ENCODE results near the gene FBF1. TPM values are rescaled to one million over a fixed set of nuclear protein-coding genes. Genes with fewer than 3 reads are reported as not detected.
A peak's percentile ranks its signal among the peaks of the same experiment; 100 is the strongest.

Gene FBF1
- total and polyA plus RNA-seq, 2 donors (not counting 3 experiments of a cell fraction or from before 2014, with no cell fraction given) = 4.9 to 9.4 TPM

DNA sequence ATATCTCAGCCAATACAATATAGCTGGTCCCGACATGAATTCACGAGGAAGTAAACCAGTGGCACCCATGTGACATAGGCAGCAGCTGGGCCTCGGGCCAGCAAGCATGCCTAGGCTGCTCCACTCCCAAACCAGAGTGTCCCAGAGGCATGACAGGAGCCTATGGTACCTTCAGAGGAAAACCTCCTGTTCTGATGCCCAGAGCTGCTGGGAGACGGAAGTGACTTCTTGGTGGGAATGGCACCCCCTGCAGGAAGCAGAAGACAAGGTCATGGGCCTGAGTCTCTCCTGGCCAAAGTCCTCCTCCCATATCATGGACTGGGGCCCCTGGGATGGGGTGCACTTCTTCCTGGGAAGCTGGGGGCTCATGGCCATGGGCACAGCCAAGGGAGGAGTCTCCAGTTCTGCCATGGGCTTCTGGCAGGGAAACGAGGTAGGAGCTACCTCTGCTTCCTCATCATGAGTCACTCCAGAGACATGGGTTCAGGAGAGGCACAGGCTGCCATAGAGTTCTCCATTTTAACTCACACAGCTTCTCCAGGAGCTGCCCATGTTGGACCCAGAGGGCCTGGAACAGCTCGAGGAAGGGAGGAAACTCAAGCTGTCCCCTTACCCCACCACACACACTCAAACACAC is 13.4 kb downstream of the FBF1 start:
- Histone ChIP-seq H3K9ac (replicated peaks; ENCODE audit: extremely low read depth, insufficient read depth, low read length) (no peak overlapping the region), H2AFZ (ENCODE audit: low read depth, low read length) (no peak overlapping the region), H4K20me1 (replicated peaks; ENCODE audit: control insufficient read depth, extremely low read depth, insufficient read depth, low read length) (no peaks in the 10 kb centered on the region), H3K36me3 (ENCODE audit: control insufficient read depth in 2 of 2, extremely low read depth in 1 of 2, insufficient read depth in 2 of 2, low read length in 2 of 2) (no peaks in the 10 kb centered on the region), H3K9me1 (replicated peaks; ENCODE audit: control insufficient read depth, extremely low read depth, insufficient read depth, low read length) (no peaks in the 10 kb centered on the region), H3K79me2 (ENCODE audit: control insufficient read depth, insufficient read depth, low read length) (no peaks in the 10 kb centered on the region), H3K4me1 (ENCODE audit: control insufficient read depth, extremely low read depth, insufficient read depth, low read length) (no peaks in the 10 kb centered on the region), H3K27me3 (ENCODE audit: control insufficient read depth in 2 of 2, insufficient read depth in 2 of 2, low read length in 2 of 2) (no peaks in the 10 kb centered on the region), H3K4me3 (replicated peaks in 1 of 3; ENCODE audit: insufficient read depth in 1 of 3, low read depth in 1 of 3, low read length in 3 of 3) (no peak overlapping the region), H3K4me2 (ENCODE audit: insufficient read depth, low read length) (no peak overlapping the region), H3K9me3 (replicated peaks; ENCODE audit: control insufficient read depth, insufficient read depth, low read length) (no peaks in the 10 kb centered on the region), H3K27ac (ENCODE audit: insufficient read depth, low read depth, low read length) (no peak overlapping the region)
- intact Hi-C loops (cut with micrococcal nuclease) (no loop called here), dilution Hi-C loops (cut with MboI; ENCODE audit: extremely low pct_ligation_motif_present, low sequenced_read_pairs) (no loop called here)
- POLR2A ChIA-PET = no interaction called here
- TF ChIP-seq, protein P1, sequence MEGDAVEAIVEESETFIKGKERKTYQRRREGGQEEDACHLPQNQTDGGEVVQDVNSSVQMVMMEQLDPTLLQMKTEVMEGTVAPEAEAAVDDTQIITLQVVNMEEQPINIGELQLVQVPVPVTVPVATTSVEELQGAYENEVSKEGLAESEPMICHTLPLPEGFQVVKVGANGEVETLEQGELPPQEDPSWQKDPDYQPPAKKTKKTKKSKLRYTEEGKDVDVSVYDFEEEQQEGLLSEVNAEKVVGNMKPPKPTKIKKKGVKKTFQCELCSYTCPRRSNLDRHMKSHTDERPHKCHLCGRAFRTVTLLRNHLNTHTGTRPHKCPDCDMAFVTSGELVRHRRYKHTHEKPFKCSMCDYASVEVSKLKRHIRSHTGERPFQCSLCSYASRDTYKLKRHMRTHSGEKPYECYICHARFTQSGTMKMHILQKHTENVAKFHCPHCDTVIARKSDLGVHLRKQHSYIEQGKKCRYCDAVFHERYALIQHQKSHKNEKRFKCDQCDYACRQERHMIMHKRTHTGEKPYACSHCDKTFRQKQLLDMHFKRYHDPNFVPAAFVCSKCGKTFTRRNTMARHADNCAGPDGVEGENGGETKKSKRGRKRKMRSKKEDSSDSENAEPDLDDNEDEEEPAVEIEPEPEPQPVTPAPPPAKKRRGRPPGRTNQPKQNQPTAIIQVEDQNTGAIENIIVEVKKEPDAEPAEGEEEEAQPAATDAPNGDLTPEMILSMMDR (IDR thresholded peaks at IDR 0.05; ENCODE audit: extremely low read depth in 1 of 2, insufficient read depth in 1 of 2, low read depth in 1 of 2, low read length in 2 of 2) = peak in 1 of 2 donors; percentile 39
- TF ChIP-seq POLR2AphosphoS5 (IDR thresholded peaks at IDR 0.05; ENCODE audit: insufficient read depth, low read depth, low read length) = no peak
- no peak for TF ChIP-seq GATA2 (IDR thresholded peaks at IDR 0.05; ENCODE audit: insufficient read depth, insufficient read length, low read depth, low read length)
- no peak for TF ChIP-seq POLR2A (IDR thresholded peaks at IDR 0.05; ENCODE audit: low read depth, low read length)
- no peak for TF ChIP-seq FOS (IDR thresholded peaks at IDR 0.05; ENCODE audit: borderline replicate concordance, insufficient read depth, low read length)
- no peak for TF ChIP-seq EZH2 (IDR thresholded peaks at IDR 0.05; ENCODE audit: borderline replicate concordance, low read depth, low read length, severe bottlenecking)
- DNase-seq (ENCODE audit: low read depth, low spot score) (no peak), FAIRE-seq (no peak)
- BruUV-seq (replicated peaks) = no TSS peak
- CTCF ChIA-PET = interaction anchor here (0.6 to 3.5 kb wide), 4 partner anchors 10 to 63 kb away, joined by 3 to 23 read pairs (median 4); partner anchors contain the start of gene FBF1

All from endothelial cell of umbilical vein (primary cell).